ENCODE data around the gene CYB5R2. TPM values are rescaled to one million over a fixed set of nuclear protein-coding genes. Genes with fewer than 3 reads are reported as not detected.

The CYB5R2 gene
- total RNA-seq, 1 experiment from 2014 or later, result 40.3 TPM

DNA sequence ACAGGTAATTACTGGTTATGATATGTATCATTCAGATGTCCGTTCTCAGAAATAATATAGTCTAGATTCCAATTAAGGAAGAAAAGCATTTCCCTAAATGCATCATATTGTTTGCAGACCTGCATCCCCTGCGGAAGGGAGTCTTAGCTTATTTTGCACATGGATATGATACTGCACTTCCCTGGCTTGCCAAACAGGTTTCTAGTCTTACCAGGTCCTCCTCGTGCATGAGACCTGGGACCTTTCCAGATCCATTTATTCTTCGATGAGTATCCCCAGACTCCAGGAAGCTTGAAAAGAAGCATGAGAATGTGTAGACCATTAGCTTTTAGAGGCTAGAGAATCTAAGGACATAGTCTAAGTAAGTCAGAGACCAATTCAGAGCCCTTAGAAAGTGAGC lies 30.6 kb downstream of the CYB5R2 start:
- no peaks in the 10 kb centered on the region for H3K27me3 Mint-ChIP-seq (ENCODE audit: low read depth)
- H3K4me1 Mint-ChIP-seq, result peaks cover 26% of the 10 kb centered on the region
- ChIA-PET CTCF (interaction anchor here (1.0 to 1.9 kb wide), 3 partner anchors 15 to 71 kb away, joined by 3 to 12 read pairs (median 3); no protein-coding TSS in a partner anchor), POLR2A (no interaction called here)
- H3K36me3 Mint-ChIP-seq, result peaks cover 14% of the 10 kb centered on the region
- no peak for DNase-seq (ENCODE audit: low spot score)
- no peaks in the 10 kb centered on the region for H3K9me3 Mint-ChIP-seq
- H3K4me3 Mint-ChIP-seq, result no peak overlapping the region
- H3K27ac Mint-ChIP-seq, result no peak overlapping the region
- no peak for TF ChIP-seq ZNF219 (CRISPR knock-in tag; IDR thresholded peaks at IDR 0.05; ENCODE audit: borderline replicate concordance)
- TF ChIP-seq, protein P1, sequence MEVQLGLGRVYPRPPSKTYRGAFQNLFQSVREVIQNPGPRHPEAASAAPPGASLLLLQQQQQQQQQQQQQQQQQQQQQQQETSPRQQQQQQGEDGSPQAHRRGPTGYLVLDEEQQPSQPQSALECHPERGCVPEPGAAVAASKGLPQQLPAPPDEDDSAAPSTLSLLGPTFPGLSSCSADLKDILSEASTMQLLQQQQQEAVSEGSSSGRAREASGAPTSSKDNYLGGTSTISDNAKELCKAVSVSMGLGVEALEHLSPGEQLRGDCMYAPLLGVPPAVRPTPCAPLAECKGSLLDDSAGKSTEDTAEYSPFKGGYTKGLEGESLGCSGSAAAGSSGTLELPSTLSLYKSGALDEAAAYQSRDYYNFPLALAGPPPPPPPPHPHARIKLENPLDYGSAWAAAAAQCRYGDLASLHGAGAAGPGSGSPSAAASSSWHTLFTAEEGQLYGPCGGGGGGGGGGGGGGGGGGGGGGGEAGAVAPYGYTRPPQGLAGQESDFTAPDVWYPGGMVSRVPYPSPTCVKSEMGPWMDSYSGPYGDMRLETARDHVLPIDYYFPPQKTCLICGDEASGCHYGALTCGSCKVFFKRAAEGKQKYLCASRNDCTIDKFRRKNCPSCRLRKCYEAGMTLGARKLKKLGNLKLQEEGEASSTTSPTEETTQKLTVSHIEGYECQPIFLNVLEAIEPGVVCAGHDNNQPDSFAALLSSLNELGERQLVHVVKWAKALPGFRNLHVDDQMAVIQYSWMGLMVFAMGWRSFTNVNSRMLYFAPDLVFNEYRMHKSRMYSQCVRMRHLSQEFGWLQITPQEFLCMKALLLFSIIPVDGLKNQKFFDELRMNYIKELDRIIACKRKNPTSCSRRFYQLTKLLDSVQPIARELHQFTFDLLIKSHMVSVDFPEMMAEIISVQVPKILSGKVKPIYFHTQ (CRISPR knock-in tag; IDR thresholded peaks at IDR 0.05), result no peak
- no peak for TF ChIP-seq ZNF671 (CRISPR knock-in tag; IDR thresholded peaks at IDR 0.05)
- no peak for TF ChIP-seq HMGXB4 (CRISPR knock-in tag; IDR thresholded peaks at IDR 0.05)
- TF ChIP-seq ZNF232 (CRISPR knock-in tag; IDR thresholded peaks at IDR 0.05), result no peak
- TF ChIP-seq OVOL2 (CRISPR knock-in tag; IDR thresholded peaks at IDR 0.05; ENCODE audit: borderline replicate concordance), result no peak
- no peak for TF ChIP-seq NFATC4 (CRISPR knock-in tag; IDR thresholded peaks at IDR 0.05)
- TF ChIP-seq, protein P2, sequence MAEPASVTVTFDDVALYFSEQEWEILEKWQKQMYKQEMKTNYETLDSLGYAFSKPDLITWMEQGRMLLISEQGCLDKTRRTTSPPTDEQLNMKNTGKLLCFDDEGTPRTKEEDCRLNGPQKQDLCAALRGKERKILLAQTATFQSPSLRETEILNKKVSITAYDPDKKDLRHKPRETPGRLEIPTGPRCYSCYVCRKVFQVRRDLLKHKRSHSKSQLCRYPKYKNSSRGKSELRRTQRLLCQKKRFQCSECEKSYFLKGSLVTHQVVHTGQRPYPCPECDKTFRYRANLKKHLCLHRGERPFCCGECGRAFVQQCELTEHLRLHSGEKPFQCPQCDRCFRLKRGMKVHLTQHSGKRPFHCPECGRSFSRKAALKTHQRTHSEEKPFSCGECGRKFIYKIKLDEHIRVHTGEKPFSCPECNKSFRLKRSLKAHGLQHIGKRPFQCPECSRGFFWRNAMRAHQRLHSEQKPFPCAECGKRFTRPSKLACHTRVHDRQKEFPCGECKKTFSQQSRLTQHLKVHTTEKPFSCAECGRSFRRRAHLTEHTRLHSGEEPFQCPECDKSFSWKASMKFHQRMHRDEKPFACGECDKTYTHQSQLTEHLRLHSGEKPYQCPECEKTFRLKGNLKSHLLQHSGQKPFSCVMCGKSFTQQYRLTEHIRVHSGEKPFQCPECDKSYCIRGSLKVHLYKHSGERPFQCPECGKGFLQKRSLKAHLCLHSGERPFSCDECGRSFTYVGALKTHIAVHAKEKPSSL (CRISPR knock-in tag; conservative IDR thresholded peaks at IDR 0.05), result no peak
- no peak for TF ChIP-seq HMGA2 (CRISPR knock-in tag; IDR thresholded peaks at IDR 0.05)
- no peak for TF ChIP-seq FOXP1 (CRISPR knock-in tag; IDR thresholded peaks at IDR 0.05; ENCODE audit: borderline replicate concordance)
- TF ChIP-seq ZNF121 (CRISPR knock-in tag; IDR thresholded peaks at IDR 0.05), result no peak
- no peak for TF ChIP-seq TP53 (CRISPR knock-in tag; IDR thresholded peaks at IDR 0.05)
- ATAC-seq, result no peak

GRCh38 chr11:7640816-7641215 lies 32.5 kb downstream of the CYB5R2 start:
- CTCF ChIA-PET, result interaction anchor here (4.7 kb wide), 1 partner anchor 69 kb away, joined by 31 read pairs; no protein-coding TSS in a partner anchor
- H3K4me1 Mint-ChIP-seq, result peaks cover 42% of the 10 kb centered on the region

More at GRCh38 chr11:7640816-7641215, 32.5 kb downstream of the CYB5R2 start:
- DNase-seq (ENCODE audit: low spot score), result no peak
- no peaks in the 10 kb centered on the region for H3K9me3 Mint-ChIP-seq
- no peaks in the 10 kb centered on the region for H3K27me3 Mint-ChIP-seq (ENCODE audit: low read depth)
- no peak for ATAC-seq
- peaks cover 14% of the 10 kb centered on the region for H3K36me3 Mint-ChIP-seq
- POLR2A ChIA-PET, result no interaction called here
- H3K27ac Mint-ChIP-seq, result peak overlapping the region; percentile 41
- no peak overlapping the region for H3K4me3 Mint-ChIP-seq
- no peak for TF ChIP-seq HMGXB4 (CRISPR knock-in tag; IDR thresholded peaks at IDR 0.05)
